ENCODE measurements around the gene RTN4RL1.

Gene RTN4RL1

GRCh38 chr17:2060385-2060658 is 35.2 kb upstream of the RTN4RL1 start:
- no peak for TF ChIP-seq CTCF (IDR thresholded peaks at IDR 0.05; ENCODE audit: borderline replicate concordance, control extremely low read depth, extremely low read depth, insufficient read depth, missing control alignments)
- in situ Hi-C loops (cut with MboI; ENCODE audit: low sequenced_read_pairs, unreplicated experiment): no loop called here
- DNase-seq (ENCODE audit: low spot score): no peak

- in situ Hi-C loops (cut with MboI; ENCODE audit: low sequenced_read_pairs, unreplicated experiment): no loop called here
- no peak for DNase-seq (ENCODE audit: low spot score)
- TF ChIP-seq CTCF (IDR thresholded peaks at IDR 0.05; ENCODE audit: borderline replicate concordance, control extremely low read depth, extremely low read depth, insufficient read depth, missing control alignments): no peak
Measured at GRCh38 chr17:2059547-2060384, 34.6 kb upstream of the RTN4RL1 start.

- peak; percentile 92 for TF ChIP-seq CTCF (IDR thresholded peaks at IDR 0.05; ENCODE audit: borderline replicate concordance, control extremely low read depth, extremely low read depth, insufficient read depth, missing control alignments)
- in situ Hi-C loops (cut with MboI; ENCODE audit: low sequenced_read_pairs, unreplicated experiment): no loop called here
- DNase-seq (ENCODE audit: low spot score): peak; percentile 81
Measured at GRCh38 chr17:2058586-2059546, 33.7 kb upstream of the RTN4RL1 start.

GRCh38 chr17:2057760-2058585 is 32.8 kb upstream of the RTN4RL1 start:
- DNase-seq (ENCODE audit: low spot score): peak; percentile 40
- in situ Hi-C loops (cut with MboI; ENCODE audit: low sequenced_read_pairs, unreplicated experiment): no loop called here
- peak; percentile 9 for TF ChIP-seq CTCF (IDR thresholded peaks at IDR 0.05; ENCODE audit: borderline replicate concordance, control extremely low read depth, extremely low read depth, insufficient read depth, missing control alignments)

GRCh38 chr17:2057175-2057759 is 32.1 kb upstream of the RTN4RL1 start:
- in situ Hi-C loops (cut with MboI; ENCODE audit: low sequenced_read_pairs, unreplicated experiment): no loop called here
- TF ChIP-seq CTCF (IDR thresholded peaks at IDR 0.05; ENCODE audit: borderline replicate concordance, control extremely low read depth, extremely low read depth, insufficient read depth, missing control alignments): no peak

More at GRCh38 chr17:2057175-2057759, 32.1 kb upstream of the RTN4RL1 start:
- DNase-seq (ENCODE audit: low spot score): peak; percentile 37

All from GM13976 (cell line).